ENCODE data around the gene TICAM1.
"Not testable (repeated sequence)": the region's sequence is repeated elsewhere in the genome, so short reads cannot be mapped to it uniquely, and the experiment has no call there.

Gene TICAM1

GRCh38 chr19:4830332-4830731, 1.2 kb downstream of the TICAM1 start:
- no peak for TF ChIP-seq CTCF (IDR thresholded peaks at IDR 0.05; ENCODE audit: low read depth, low read length)
- Histone ChIP-seq H3K4me3 (ENCODE audit: low read depth, low read length) (no peak overlapping the region), H3K27me3 (no peaks in the 10 kb centered on the region), H3K4me1 (no peaks in the 10 kb centered on the region), H3K9me3 (no peaks in the 10 kb centered on the region), H3K36me3 (no peaks in the 10 kb centered on the region)
- DNase-seq: no peak

- Histone ChIP-seq H3K36me3 (no peaks in the 10 kb centered on the region), H3K4me1 (no peaks in the 10 kb centered on the region), H3K27me3 (no peaks in the 10 kb centered on the region), H3K4me3 (ENCODE audit: low read depth, low read length) (no peak overlapping the region), H3K9me3 (no peaks in the 10 kb centered on the region)
- DNase-seq: no peak
- peak; percentile 13; the same call in 1 of the 2 replicates for TF ChIP-seq CTCF (IDR thresholded peaks at IDR 0.05; ENCODE audit: low read depth, low read length)
These were observed 2.4 kb downstream of the TICAM1 start for GRCh38 chr19:4829001-4829712.

GRCh38 chr19:4823577-4823976, 7.9 kb downstream of the TICAM1 start:
- no peak overlapping the region for H3K4me3 ChIP-seq (ENCODE audit: low read depth, low read length)
- no peaks in the 10 kb centered on the region for H3K27me3 ChIP-seq
- H3K9me3 ChIP-seq: no peaks in the 10 kb centered on the region
- H3K36me3 ChIP-seq: no peaks in the 10 kb centered on the region
- no peaks in the 10 kb centered on the region for H3K4me1 ChIP-seq
- no peak for TF ChIP-seq CTCF (IDR thresholded peaks at IDR 0.05; ENCODE audit: low read depth, low read length)
- no peak for DNase-seq

- H3K4me3 ChIP-seq (ENCODE audit: low read depth, low read length); H3K9me3 ChIP-seq; H3K27me3 ChIP-seq; H3K4me1 ChIP-seq; DNase-seq; H3K36me3 ChIP-seq: not testable (repeated sequence)
These were observed 9.2 kb downstream of the TICAM1 start for GRCh38 chr19:4822354-4822753.

GRCh38 chr19:4821265-4821664, 10.2 kb downstream of the TICAM1 start:
- Histone ChIP-seq H3K4me3 (ENCODE audit: low read depth, low read length) (no peak overlapping the region), H3K27me3 (no peaks in the 10 kb centered on the region), H3K4me1 (no peaks in the 10 kb centered on the region), H3K9me3 (no peaks in the 10 kb centered on the region), H3K36me3 (peaks cover 7% of the 10 kb centered on the region; the same call in 1 of the 2 replicates)
- DNase-seq: no peak
- no peak for TF ChIP-seq CTCF (IDR thresholded peaks at IDR 0.05; ENCODE audit: low read depth, low read length)

GRCh38 chr19:4817467-4818277, 13.8 kb downstream of the TICAM1 start:
- no peak for DNase-seq
- no peak for TF ChIP-seq CTCF (IDR thresholded peaks at IDR 0.05; ENCODE audit: low read depth, low read length)

More at GRCh38 chr19:4817467-4818277, 13.8 kb downstream of the TICAM1 start:
- no peaks in the 10 kb centered on the region for H3K27me3 ChIP-seq
- H3K9me3 ChIP-seq: peaks cover 3% of the 10 kb centered on the region; the same call in 1 of the 2 replicates
- peaks cover 11% of the 10 kb centered on the region; the same call in 1 of the 2 replicates for H3K36me3 ChIP-seq
- no peaks in the 10 kb centered on the region for H3K4me1 ChIP-seq
- H3K4me3 ChIP-seq (ENCODE audit: low read depth, low read length): no peak overlapping the region

All from BE2C (cell line).